Naive B cell (primary cell): Measurements from ENCODE around the gene IL17RB. TPM values are rescaled to one million over a fixed set of nuclear protein-coding genes. Genes with fewer than 3 reads are reported as not detected.

Experiments
- ATAC-seq, 2 donors: fragments of 150-1000 bp; cut with Tn5 transposase; 2 replicates each; pipeline ENCODE4 v1.10.0; 2021; ENCODE audit warnings: low read depth in 2 of 2, mild to moderate bottlenecking in 2 of 2, moderate library complexity in 2 of 2
- DNase-seq: peaks from one replicate; pipeline ENCODE4 v3.0.0; 2022
- H3K27ac Mint-ChIP-seq, 6 donors: one replicate each; pipeline ENCODE4 v1.8.0; 2020 to 2022; ENCODE audit warnings: mild to moderate bottlenecking in 6 of 6, mixed read lengths in 6 of 6, moderate library complexity in 5 of 6, inconsistent platforms in 2 of 6
- H3K27me3 Mint-ChIP-seq, 3 donors: one replicate each; pipeline ENCODE4 v1.8.0; 2021 to 2022; ENCODE audit warnings: mixed read lengths in 3 of 3, mild to moderate bottlenecking in 1 of 3
- H3K36me3 Mint-ChIP-seq, 2 donors: one replicate each; pipeline ENCODE4 v1.8.0; 2020 to 2022; ENCODE audit warnings: mixed read lengths in 2 of 2, inconsistent platforms in 1 of 2, mild to moderate bottlenecking in 1 of 2
- H3K4me1 Mint-ChIP-seq, 3 donors: one replicate each; pipeline ENCODE4 v1.8.0; 2020 to 2022; ENCODE audit warnings: mixed read lengths in 3 of 3, inconsistent platforms in 1 of 3, mild to moderate bottlenecking in 1 of 3, moderate library complexity in 1 of 3
- H3K4me3 Mint-ChIP-seq, 8 donors: one replicate each; pipeline ENCODE4 v1.8.0; 2020 to 2022; ENCODE audit warnings: mild to moderate bottlenecking in 8 of 8, mixed read lengths in 8 of 8, moderate library complexity in 8 of 8, inconsistent platforms in 2 of 8
- H3K9me3 Mint-ChIP-seq, 7 donors: one replicate each; pipeline ENCODE4 v1.8.0; 2020 to 2022; ENCODE audit warnings: mixed read lengths in 7 of 7, mild to moderate bottlenecking in 5 of 7, inconsistent platforms in 2 of 7, moderate library complexity in 1 of 7
- polyA plus RNA-seq, 6 donors: library from polyadenylated mRNA; unstranded; fragments of 300-500 nt; fragmentation: Illumina TruSeq; gene quantifications; one replicate each; pipeline ENCODE4 v1.2.3, GENCODE V29; 2021; ENCODE audit warnings: low read depth in 6 of 6

IL17RB gene
- polyA plus RNA-seq, 6 donors from 2014 or later: 0.27 to 0.81 (median 0.45) TPM; not detected in 1

DNA sequence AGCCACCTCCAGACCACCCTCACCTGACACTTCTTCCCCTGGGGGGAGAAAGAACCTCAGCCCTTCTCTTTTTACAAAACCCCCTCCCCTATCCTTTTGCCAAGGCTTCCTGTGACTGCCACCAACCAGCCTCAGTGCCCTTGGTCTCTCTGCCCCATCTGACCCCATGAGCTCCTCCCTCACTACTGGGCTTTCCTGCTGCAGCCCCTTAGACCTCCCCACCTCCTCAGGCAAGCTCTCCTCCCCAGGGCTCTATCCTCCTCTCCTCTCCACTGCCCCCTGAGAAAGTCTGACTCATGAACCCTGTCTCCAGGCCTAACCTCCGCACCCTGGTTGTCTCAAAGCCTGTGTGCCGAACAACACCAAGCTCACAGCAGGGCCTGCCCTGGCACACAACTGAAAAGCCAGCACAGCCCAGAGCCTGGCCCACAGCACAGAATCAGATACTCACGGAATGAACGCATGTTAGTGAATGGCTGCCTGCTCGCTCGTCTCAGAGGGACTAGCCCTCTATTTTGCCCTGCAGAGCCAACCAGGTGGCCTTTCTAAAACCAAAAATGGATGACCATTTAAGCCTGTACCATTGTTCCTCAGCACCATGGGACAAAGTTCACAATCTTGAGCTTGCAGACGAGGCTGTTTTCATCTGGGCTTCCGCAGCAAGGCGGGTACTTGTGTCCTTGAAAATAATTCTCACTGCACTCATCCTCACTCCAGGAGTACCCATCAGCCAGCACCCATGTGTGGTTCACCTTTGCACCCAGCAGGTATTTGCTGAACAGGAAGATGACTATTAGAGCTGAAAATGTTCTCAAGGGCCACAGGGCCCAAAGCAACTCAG lies 1.9 kb upstream of the IL17RB start:
- Mint-ChIP-seq H3K9me3 (no peaks in the 10 kb centered on the region), H3K4me1 (peaks cover 10 to 23% (median 16%) of the 10 kb centered on the region in 3 donors), H3K27me3 (peaks cover 44 to 78% (median 56%) of the 10 kb centered on the region in 3 donors), H3K36me3 (no peaks in the 10 kb centered on the region), H3K27ac (peak overlapping the region in 2 of 6 donors; percentile 52 to 85), H3K4me3 (peak overlapping the region in 6 of 8 donors; percentile 49 to 86 (median 66))
- ATAC-seq (no peak), DNase-seq (no peak)

DNA sequence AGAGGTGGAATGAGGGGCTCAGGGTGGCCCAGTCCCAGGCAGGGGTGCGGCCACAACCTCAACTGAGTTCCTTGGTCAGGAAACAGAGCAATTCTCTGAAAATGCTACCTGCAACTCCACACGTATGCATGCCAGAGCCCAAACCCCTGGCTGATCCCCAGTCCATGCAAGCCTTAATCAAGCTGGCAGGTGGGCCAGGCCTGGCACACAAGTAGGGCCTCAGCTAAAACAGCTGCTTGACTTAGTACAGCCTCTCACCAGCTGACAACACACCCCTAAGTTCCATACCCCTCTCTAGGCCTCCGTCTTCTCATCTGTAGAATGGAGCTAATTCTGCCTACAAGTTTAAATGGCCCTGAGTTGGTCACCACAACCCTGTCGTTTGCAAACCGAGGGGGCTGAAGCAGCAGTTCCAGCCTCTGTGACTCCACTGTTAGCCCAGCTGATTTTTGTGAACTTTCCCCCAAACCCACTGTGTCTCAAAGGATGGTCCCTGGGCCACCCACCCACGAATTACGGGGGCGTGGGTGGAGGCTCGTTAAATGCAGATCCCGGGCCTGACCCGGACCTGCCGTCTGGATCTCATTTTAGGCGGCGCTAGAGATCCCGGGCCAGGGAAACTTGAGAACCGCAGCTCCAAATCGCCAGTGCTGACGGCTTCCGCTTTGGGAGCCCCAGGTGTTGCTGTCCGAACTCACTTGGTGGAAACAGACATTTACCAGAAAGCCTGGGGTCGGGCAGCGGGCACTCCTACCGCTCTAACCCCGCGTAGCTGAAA lies 1.1 kb upstream of the IL17RB start:
- H3K36me3 Mint-ChIP-seq: no peaks in the 10 kb centered on the region
- H3K4me3 Mint-ChIP-seq: peak overlapping the region; percentile 40 to 86 (median 72)
- ATAC-seq (no peak), DNase-seq (no peak)
- H3K4me1 Mint-ChIP-seq: peaks cover 10 to 23% (median 16%) of the 10 kb centered on the region in 3 donors
- H3K27me3 Mint-ChIP-seq: peaks cover 43 to 78% (median 62%) of the 10 kb centered on the region in 3 donors
- no peak overlapping the region for H3K27ac Mint-ChIP-seq
- no peaks in the 10 kb centered on the region for H3K9me3 Mint-ChIP-seq

DNA sequence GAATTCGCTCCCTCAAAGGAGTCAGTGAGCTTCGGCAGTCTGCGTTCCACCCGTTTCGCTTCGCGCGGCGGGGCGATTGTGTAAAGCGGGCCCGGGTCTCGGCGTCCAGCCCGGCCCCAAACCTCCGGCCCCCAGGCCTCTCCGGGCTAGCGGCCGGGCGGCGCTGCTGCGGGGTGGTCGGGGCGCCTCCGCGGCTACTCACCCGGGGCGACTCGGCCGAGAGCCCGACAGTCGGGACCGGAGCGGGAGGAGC lies 561 bp upstream of the IL17RB start:
- H3K36me3 Mint-ChIP-seq: no peaks in the 10 kb centered on the region
- peak overlapping the region; percentile 40 to 86 (median 72) for H3K4me3 Mint-ChIP-seq
- no peak for ATAC-seq
- H3K9me3 Mint-ChIP-seq: no peaks in the 10 kb centered on the region
- DNase-seq: no peak
- peaks cover 10 to 23% (median 16%) of the 10 kb centered on the region in 3 donors for H3K4me1 Mint-ChIP-seq
- H3K27me3 Mint-ChIP-seq: peaks cover 43 to 74% (median 64%) of the 10 kb centered on the region in 3 donors
- H3K27ac Mint-ChIP-seq: no peak overlapping the region

DNA sequence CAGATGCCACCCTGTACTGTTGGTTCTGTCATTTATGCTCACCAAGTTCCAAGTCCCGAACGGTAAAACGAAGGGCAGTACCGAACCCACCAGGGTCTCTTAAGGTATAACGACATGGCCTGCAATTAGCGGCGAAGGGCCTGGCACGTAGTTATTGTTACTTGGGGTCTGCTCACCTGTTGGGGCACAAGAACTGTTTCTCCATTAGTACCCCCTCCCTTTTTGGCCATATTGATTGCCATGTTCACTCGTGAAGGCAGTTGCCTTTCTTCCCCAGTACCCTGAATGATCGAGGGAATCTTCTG lies 435 bp downstream of the IL17RB start:
- no peaks in the 10 kb centered on the region for H3K36me3 Mint-ChIP-seq
- peak overlapping the region in 1 of 6 donors; percentile 42 for H3K27ac Mint-ChIP-seq
- peaks cover 10 to 23% (median 16%) of the 10 kb centered on the region in 3 donors for H3K4me1 Mint-ChIP-seq
- H3K4me3 Mint-ChIP-seq: peak overlapping the region; percentile 70 to 88 (median 72)
- H3K27me3 Mint-ChIP-seq: peaks cover 43 to 73% (median 69%) of the 10 kb centered on the region in 3 donors
- DNase-seq: no peak
- no peaks in the 10 kb centered on the region for H3K9me3 Mint-ChIP-seq
- ATAC-seq: no peak

DNA sequence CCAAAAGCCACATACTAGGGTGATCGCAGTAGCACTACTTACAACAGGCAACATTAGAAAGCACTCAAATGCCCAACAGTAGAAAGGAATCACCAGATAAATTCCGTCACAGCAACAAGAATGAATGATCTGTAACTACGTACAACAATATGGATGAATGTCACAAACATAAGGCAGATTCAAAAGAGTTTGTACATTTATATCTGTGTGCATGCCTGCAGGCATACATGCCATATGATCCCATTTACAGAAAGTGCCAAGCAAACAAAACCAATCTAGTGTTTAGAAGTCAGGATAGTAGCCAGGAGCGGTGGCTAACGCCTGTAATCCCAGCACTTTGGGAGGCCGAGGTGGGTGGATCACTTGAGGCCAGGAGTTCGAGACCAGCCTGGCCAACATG lies 3.5 kb downstream of the IL17RB start:
- Mint-ChIP-seq H3K36me3 (no peaks in the 10 kb centered on the region), H3K27me3 (peaks cover 24 to 44% (median 42%) of the 10 kb centered on the region in 3 donors), H3K9me3 (no peaks in the 10 kb centered on the region), H3K27ac (no peak overlapping the region), H3K4me1 (peaks cover 4 to 6% (median 5%) of the 10 kb centered on the region in 3 donors), H3K4me3 (no peak overlapping the region)
- DNase-seq (no peak), ATAC-seq (no peak)

DNA sequence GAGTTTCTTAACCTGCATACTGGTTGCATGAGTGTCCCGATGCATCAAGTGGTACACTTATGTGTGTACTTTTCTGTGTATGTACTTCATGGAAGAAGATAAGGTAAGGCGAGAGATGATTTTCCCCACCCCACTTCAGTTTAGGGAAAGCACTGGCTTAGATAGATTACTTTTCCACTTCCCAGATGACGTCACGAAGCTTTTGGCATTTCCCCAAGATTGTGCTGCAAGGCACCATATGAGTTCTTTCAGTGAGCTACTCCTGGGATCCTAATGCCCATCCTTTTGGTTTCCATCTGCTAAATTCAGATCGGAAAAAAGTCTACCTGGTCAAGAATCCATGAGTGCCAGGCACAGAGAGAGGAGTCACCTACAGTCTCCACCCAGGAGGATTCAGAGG lies 4.5 kb downstream of the IL17RB start:
- Mint-ChIP-seq H3K9me3 (no peaks in the 10 kb centered on the region), H3K4me1 (peaks cover 0 to 4% (median 0%) of the 10 kb centered on the region in 3 donors), H3K27me3 (peaks cover 19 to 40% (median 34%) of the 10 kb centered on the region in 3 donors), H3K27ac (no peak overlapping the region), H3K4me3 (no peak overlapping the region), H3K36me3 (no peaks in the 10 kb centered on the region)
- ATAC-seq (no peak), DNase-seq (no peak)

DNA sequence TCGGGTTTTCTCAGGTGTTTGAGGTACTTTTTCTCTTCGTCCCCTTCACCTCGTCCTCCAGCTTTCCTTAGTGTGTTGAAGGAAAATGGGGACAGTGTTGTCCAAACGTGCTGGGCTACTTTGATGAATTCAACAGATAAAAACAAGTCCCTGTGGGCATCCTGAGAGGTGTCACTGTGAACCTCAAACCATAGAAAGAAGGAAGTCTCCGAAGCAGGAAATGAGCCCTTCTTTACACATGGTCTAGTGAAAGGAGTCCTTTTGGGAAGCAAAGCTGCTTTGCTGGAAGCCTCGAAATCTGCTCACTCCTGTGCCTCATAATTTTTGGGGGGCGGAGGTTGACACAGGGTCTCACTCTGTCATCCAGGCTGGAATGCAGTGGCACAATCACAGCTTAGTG lies 10.6 kb downstream of the IL17RB start:
- Mint-ChIP-seq H3K27ac (peak overlapping the region in 3 of 6 donors; percentile 29 to 44 (median 39)), H3K9me3 (no peaks in the 10 kb centered on the region), H3K4me3 (no peak overlapping the region), H3K27me3 (no peaks in the 10 kb centered on the region), H3K4me1 (peaks cover 0 to 14% (median 7%) of the 10 kb centered on the region in 3 donors), H3K36me3 (peaks cover 2 to 4% of the 10 kb centered on the region in 2 donors)
- ATAC-seq (no peak), DNase-seq (no peak)

DNA sequence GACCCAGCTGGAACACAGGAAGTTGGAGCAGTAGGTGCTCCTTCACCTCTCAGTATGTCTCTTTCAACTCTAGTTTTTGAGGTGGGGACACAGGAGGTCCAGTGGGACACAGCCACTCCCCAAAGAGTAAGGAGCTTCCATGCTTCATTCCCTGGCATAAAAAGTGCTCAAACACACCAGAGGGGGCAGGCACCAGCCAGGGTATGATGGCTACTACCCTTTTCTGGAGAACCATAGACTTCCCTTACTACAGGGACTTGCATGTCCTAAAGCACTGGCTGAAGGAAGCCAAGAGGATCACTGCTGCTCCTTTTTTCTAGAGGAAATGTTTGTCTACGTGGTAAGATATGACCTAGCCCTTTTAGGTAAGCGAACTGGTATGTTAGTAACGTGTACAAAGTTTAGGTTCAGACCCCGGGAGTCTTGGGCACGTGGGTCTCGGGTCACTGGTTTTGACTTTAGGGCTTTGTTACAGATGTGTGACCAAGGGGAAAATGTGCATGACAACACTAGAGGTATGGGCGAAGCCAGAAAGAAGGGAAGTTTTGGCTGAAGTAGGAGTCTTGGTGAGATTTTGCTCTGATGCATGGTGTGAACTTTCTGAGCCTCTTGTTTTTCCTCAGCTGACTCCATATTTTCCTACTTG lies 11.9 kb downstream of the IL17RB start:
- no peaks in the 10 kb centered on the region for H3K27me3 Mint-ChIP-seq
- no peaks in the 10 kb centered on the region for H3K9me3 Mint-ChIP-seq
- H3K4me3 Mint-ChIP-seq: no peak overlapping the region
- peaks cover 8% of the 10 kb centered on the region in 2 donors for H3K36me3 Mint-ChIP-seq
- ATAC-seq: no peak
- peak overlapping the region in 2 of 6 donors; percentile 12 to 76 for H3K27ac Mint-ChIP-seq
- H3K4me1 Mint-ChIP-seq: peaks cover 0 to 16% (median 7%) of the 10 kb centered on the region in 3 donors
- DNase-seq: no peak

DNA sequence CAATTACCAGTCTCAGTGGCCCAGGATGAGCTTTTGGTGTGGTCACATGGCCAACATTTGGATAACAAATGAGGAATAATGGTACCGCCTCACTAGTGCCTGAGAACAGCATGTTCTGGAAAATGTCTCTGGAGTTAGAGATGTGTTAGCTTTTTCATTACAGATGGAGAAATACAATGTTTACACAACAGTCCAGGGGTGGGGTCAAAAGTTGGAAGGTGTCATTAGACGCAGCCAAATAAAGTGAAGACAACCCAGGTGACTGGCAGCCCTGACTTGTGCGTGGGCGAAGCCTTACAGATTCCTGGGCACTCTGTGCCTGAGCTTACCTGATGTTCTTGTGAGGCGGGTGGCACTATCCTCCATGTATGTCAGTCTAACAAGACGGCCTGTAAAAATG lies 12.8 kb downstream of the IL17RB start:
- peak overlapping the region in 1 of 6 donors; percentile 60 for H3K27ac Mint-ChIP-seq
- H3K4me1 Mint-ChIP-seq: peaks cover 0 to 17% (median 7%) of the 10 kb centered on the region in 3 donors
- no peaks in the 10 kb centered on the region for H3K9me3 Mint-ChIP-seq
- ATAC-seq (no peak), DNase-seq (no peak)
- no peak overlapping the region for H3K4me3 Mint-ChIP-seq
- peaks cover 8% of the 10 kb centered on the region in 2 donors for H3K36me3 Mint-ChIP-seq
- no peaks in the 10 kb centered on the region for H3K27me3 Mint-ChIP-seq

DNA sequence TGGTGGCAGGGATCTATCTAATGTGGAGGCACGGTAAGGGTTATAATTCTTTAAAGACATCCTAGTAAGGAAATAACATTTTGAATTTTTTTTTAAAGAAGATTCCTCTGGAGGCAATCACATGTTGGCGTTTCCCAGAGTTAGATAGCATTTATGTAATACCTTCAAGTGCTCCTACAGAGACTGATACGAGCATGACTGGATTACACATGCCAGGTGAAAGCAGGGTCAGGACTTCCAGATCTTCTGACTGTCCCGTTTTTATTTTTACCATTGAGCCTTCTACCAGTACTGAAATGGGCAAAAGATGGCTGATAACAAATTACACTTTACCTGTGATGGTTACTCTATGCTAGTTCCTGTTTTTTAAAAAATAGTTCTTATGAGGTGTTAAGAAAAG lies 13.8 kb downstream of the IL17RB start:
- H3K27me3 Mint-ChIP-seq: no peaks in the 10 kb centered on the region
- peaks cover 0 to 20% (median 7%) of the 10 kb centered on the region in 3 donors for H3K4me1 Mint-ChIP-seq
- peaks cover 14% of the 10 kb centered on the region in 2 donors for H3K36me3 Mint-ChIP-seq
- no peak overlapping the region for H3K4me3 Mint-ChIP-seq
- no peak for ATAC-seq
- DNase-seq: no peak
- no peaks in the 10 kb centered on the region for H3K9me3 Mint-ChIP-seq
- H3K27ac Mint-ChIP-seq: no peak overlapping the region

DNA sequence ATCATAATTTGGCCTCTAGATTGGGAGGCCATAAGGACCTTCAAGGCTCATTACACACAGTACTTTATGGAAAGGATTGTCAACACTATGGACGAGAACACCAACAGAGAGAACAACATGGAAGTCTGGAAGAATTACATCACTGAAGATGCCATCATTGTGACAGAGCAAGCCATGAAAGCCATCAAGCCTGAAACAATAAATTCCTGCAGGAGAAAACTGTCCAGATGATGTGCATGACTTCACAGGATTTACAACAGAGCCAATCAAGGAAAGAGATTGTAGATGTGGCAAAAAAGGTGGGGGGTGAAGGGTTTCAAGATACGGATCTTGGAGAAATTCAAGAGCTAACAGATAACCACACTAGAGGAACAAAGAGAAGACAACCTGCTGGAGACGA lies 15.9 kb downstream of the IL17RB start:
- Mint-ChIP-seq H3K36me3 (peaks cover 14 to 15% of the 10 kb centered on the region in 2 donors), H3K27me3 (no peaks in the 10 kb centered on the region), H3K4me3 (no peak overlapping the region), H3K27ac (peak overlapping the region in 2 of 6 donors; percentile 45 to 80), H3K4me1 (peaks cover 0 to 17% (median 4%) of the 10 kb centered on the region in 3 donors), H3K9me3 (no peaks in the 10 kb centered on the region)
- ATAC-seq (no peak), DNase-seq (no peak)

DNA sequence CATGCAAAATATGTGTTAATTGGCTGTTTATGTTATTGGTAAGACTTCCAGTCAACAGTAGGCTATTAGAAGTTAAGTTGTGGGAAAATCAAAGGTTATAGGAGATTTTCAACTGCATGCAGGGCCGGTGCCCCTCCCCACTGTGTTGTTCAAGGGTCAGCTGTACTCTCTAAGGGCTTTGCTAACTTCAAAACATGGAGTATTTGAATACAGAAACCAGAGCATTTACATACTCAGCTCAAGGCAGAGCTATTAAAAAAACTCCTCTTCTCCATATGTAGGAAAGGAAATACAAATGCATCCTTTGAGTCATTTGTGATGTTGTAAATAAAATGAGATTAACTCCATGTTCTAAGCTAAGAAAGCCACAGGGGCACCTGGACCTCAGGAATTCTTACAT lies 16.8 kb downstream of the IL17RB start:
- Mint-ChIP-seq H3K27ac (no peak overlapping the region), H3K4me1 (peaks cover 0 to 14% (median 3%) of the 10 kb centered on the region in 3 donors), H3K36me3 (peaks cover 21 to 23% of the 10 kb centered on the region in 2 donors), H3K4me3 (no peak overlapping the region), H3K27me3 (no peaks in the 10 kb centered on the region), H3K9me3 (no peaks in the 10 kb centered on the region)
- DNase-seq: no peak
- no peak for ATAC-seq

DNA sequence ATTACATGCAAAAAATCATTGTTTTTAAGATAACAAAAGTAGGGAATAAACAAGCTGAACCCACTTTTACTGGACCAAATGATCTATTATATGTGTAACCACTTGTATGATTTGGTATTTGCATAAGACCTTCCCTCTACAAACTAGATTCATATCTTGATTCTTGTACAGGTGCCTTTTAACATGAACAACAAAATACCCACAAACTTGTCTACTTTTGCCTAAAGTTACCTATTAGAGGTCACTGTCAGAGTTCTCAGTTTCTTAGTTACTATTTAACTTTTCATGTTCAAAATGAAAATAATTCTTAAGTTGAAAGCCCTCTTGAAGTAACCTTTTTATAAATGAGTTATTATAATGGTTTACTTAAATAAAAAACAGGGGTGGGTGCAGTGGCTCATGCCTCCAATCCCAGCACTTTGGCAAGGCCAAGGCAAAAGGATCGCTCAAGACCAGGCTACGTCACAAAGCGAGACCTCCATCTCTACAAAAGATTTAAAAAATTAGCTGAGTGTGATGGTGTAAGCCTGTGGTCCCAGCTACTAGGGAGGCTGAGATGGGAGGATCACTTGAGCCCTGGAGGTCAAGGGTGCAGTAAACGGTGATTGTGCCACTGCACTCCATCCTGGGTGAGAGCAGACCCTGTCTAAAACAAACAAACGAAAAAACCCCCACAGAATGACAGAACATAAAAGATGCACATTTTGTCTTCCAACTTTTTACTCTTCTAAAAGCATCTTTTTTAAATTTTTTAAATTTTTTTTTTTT lies 19.5 kb downstream of the IL17RB start:
- Mint-ChIP-seq H3K36me3 (peaks cover 28 to 37% of the 10 kb centered on the region in 2 donors), H3K4me1 (peaks cover 0 to 7% (median 3%) of the 10 kb centered on the region in 3 donors)

More for the DNA sequence above, 19.5 kb downstream of the IL17RB start:
- no peaks in the 10 kb centered on the region for H3K9me3 Mint-ChIP-seq
- no peak overlapping the region for H3K4me3 Mint-ChIP-seq
- ATAC-seq: no peak
- no peak overlapping the region for H3K27ac Mint-ChIP-seq
- no peaks in the 10 kb centered on the region for H3K27me3 Mint-ChIP-seq
- no peak for DNase-seq
